Natural killer cell (primary cell): ENCODE measurements around the gene SLC22A4. TPM values are rescaled to one million over a fixed set of nuclear protein-coding genes. Genes with fewer than 3 reads are reported as not detected.

Source experiments
- ATAC-seq, 3 donors: fragments of 150-1000 bp in 2 of 3; fragments of 200-7000 bp in 1 of 3; cut with Tn5 transposase; 1 replicate in 1 of 3; 2 replicates in 2 of 3; pipeline ENCODE4 v1.10.0; 2021; ENCODE audit warnings: mild to moderate bottlenecking in 2 of 3, moderate library complexity in 2 of 3
- DNase-seq, 2 donors: peaks; one replicate each; pipeline versions ENCODE4 v3.0.0 to v3.0.0-alpha.2; 2013 to 2021; ENCODE audit warnings: mixed read lengths in 1 of 2
- H3K27ac ChIP-seq: one replicate; pipeline ENCODE4 v1.5.1; 2013; ENCODE audit warnings: mild to moderate bottlenecking, low read length
- H3K27me3 ChIP-seq: one replicate; pipeline ENCODE4 v1.6.1; 2013; ENCODE audit warnings: low read length; ENCODE audit not compliant: control insufficient read depth, insufficient read depth
- H3K36me3 ChIP-seq: one replicate; pipeline ENCODE4 v1.6.1; 2013; ENCODE audit warnings: low read length; ENCODE audit not compliant: control insufficient read depth, insufficient read depth
- H3K4me1 ChIP-seq: one replicate; pipeline ENCODE4 v1.6.1; 2013; ENCODE audit warnings: low read length; ENCODE audit not compliant: control insufficient read depth, insufficient read depth
- H3K4me3 ChIP-seq: one replicate; pipeline ENCODE4 v1.5.1; 2013; ENCODE audit warnings: low read length
- H3K9me3 ChIP-seq: one replicate; pipeline ENCODE4 v1.6.1; 2013; ENCODE audit warnings: low read length; ENCODE audit not compliant: control insufficient read depth, insufficient read depth
- H3K27ac Mint-ChIP-seq, 2 donors: one replicate each; pipeline ENCODE4 v1.8.0; 2022; ENCODE audit warnings: mild to moderate bottlenecking in 2 of 2, mixed read lengths in 2 of 2, moderate library complexity in 1 of 2
- H3K27me3 Mint-ChIP-seq, 2 donors: one replicate each; pipeline ENCODE4 v1.8.0; 2022; ENCODE audit warnings: low read depth in 2 of 2, mixed read lengths in 2 of 2
- H3K36me3 Mint-ChIP-seq: one replicate; pipeline ENCODE4 v1.8.0; 2022; ENCODE audit warnings: mixed read lengths
- H3K4me1 Mint-ChIP-seq, 2 donors: one replicate each; pipeline ENCODE4 v1.8.0; 2022; ENCODE audit warnings: mixed read lengths in 2 of 2
- H3K4me3 Mint-ChIP-seq: one replicate; pipeline ENCODE4 v1.8.0; 2022; ENCODE audit warnings: mild to moderate bottlenecking, moderate library complexity, mixed read lengths
- H3K9me3 Mint-ChIP-seq, 2 donors: one replicate each; pipeline ENCODE4 v1.8.0; 2022; ENCODE audit warnings: mixed read lengths in 2 of 2
- CTCF ChIP-seq: fragments of 200-600 bp; IDR thresholded peaks from one replicate; pipeline ENCODE4 v1.8.0; 2022; ENCODE audit warnings: antibody characterized with exemption
- WGBS: methylation state at CpG from one replicate; pipeline ENCODE4 v1.1.7; 2013; ENCODE audit warnings: missing lambda C conversion rate; ENCODE audit not compliant: insufficient coverage; 5-methylcytosine and 5-hydroxymethylcytosine counted together
- intact Hi-C: fragments of 100-400 bp; cut with micrococcal nuclease; formaldehyde crosslinking; loops from one replicate; pipeline ENCODE4 v1.14.2; 2022
- total RNA-seq, 4 donors: library from RNA; stranded (reverse); fragments of 120-200 nt in 1 of 4; gene quantifications; one replicate each; pipeline versions ENCODE4 v1.2.3 to v1.2.4, GENCODE V29; 2013 to 2022

SLC22A4 gene
- total RNA-seq, 3 donors from 2014 or later (not counting 1 experiment from before 2014, with no cell fraction given), result 0.14 to 2.3 (median 0.27) TPM

- H3K27ac ChIP-seq, result no peak overlapping the region
- H3K4me3 ChIP-seq, result no peak overlapping the region
- H3K27me3 ChIP-seq, result peaks cover 2% of the 10 kb centered on the region
- no peak overlapping the region for H3K27ac Mint-ChIP-seq
- WGBS, result 90% methylated on average over 2 of the region's 2 CpGs
- ATAC-seq, result no peak
- peaks cover 3 to 16% of the 10 kb centered on the region in 2 donors for H3K27me3 Mint-ChIP-seq
- H3K4me1 ChIP-seq, result no peaks in the 10 kb centered on the region
- intact Hi-C loops, result no loop called here
- no peaks in the 10 kb centered on the region for H3K4me1 Mint-ChIP-seq
- H3K9me3 ChIP-seq, result peaks cover 8% of the 10 kb centered on the region
- no peak for DNase-seq
- H3K36me3 ChIP-seq, result no peaks in the 10 kb centered on the region
- H3K4me3 Mint-ChIP-seq, result no peak overlapping the region
- H3K36me3 Mint-ChIP-seq, result peaks cover 17% of the 10 kb centered on the region
- peaks cover 6 to 9% of the 10 kb centered on the region in 2 donors for H3K9me3 Mint-ChIP-seq
- no peak for TF ChIP-seq CTCF
These were observed 43.6 kb upstream of the SLC22A4 start for GRCh38 chr5:132250547-132250946.

DNA sequence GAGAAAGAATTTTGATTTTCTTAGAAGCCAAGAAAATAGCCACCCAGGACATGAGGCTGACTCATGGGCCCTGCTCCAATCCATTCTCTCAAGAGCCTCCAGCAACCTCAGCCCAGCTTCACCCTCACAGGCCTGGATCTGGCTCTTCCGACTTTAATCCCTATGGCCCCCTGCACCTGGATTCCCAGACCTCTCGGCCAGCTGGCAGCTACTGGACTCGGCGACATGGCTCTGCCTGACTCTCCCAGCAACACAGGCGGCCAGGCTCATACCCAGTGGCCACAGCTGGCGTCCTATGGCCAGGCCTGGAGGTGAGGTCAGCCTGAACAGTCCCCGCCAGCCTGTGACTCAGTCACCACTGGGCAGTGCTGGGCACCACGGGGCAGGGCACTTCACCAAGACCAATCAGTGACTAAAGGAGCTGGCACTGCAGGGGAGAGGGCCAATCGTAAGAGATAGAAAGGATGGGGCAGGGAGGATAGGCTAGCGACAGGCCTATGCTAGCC, 42.9 kb upstream of the SLC22A4 start:
- Histone ChIP-seq H3K27me3 (peaks cover 2% of the 10 kb centered on the region), H3K4me3 (no peak overlapping the region), H3K4me1 (no peaks in the 10 kb centered on the region), H3K9me3 (peaks cover 2% of the 10 kb centered on the region), H3K36me3 (no peaks in the 10 kb centered on the region), H3K27ac (no peak overlapping the region)
- no peak for ATAC-seq
- Mint-ChIP-seq H3K4me1 (no peaks in the 10 kb centered on the region), H3K27ac (no peak overlapping the region), H3K9me3 (peaks cover 6% of the 10 kb centered on the region in 2 donors), H3K27me3 (peaks cover 7 to 16% of the 10 kb centered on the region in 2 donors), H3K36me3 (peaks cover 10% of the 10 kb centered on the region), H3K4me3 (no peak overlapping the region)
- DNase-seq, result no peak
- intact Hi-C loops, result no loop called here
- no peak for TF ChIP-seq CTCF
- 82% methylated on average over 10 of the region's 10 CpGs for WGBS

- WGBS, result 69% methylated on average over 3 of the region's 4 CpGs
- no peak for ATAC-seq
- no peak for DNase-seq
- Mint-ChIP-seq H3K36me3 (no peaks in the 10 kb centered on the region), H3K9me3 (no peaks in the 10 kb centered on the region), H3K4me3 (no peak overlapping the region), H3K27ac (no peak overlapping the region), H3K27me3 (peaks cover 13% of the 10 kb centered on the region in 2 donors), H3K4me1 (peaks cover 0 to 4% of the 10 kb centered on the region in 2 donors)
- Histone ChIP-seq H3K4me1 (peaks cover 9% of the 10 kb centered on the region), H3K27ac (no peak overlapping the region), H3K27me3 (peaks cover 11% of the 10 kb centered on the region), H3K4me3 (no peak overlapping the region), H3K9me3 (no peaks in the 10 kb centered on the region), H3K36me3 (no peaks in the 10 kb centered on the region)
- intact Hi-C loops, result no loop called here
- no peak for TF ChIP-seq CTCF
These were observed 41.2 kb upstream of the SLC22A4 start for GRCh38 chr5:132253008-132253441.
